Measurements from ENCODE around the gene IFNGR2. TPM values are rescaled to one million over a fixed set of nuclear protein-coding genes. Genes with fewer than 3 reads are reported as not detected.
"Not testable (repeated sequence)": the region's sequence is repeated elsewhere in the genome, so short reads cannot be mapped to it uniquely, and the experiment has no call there.

Gene IFNGR2
- polyA plus RNA-seq, 2 of the 4 experiments (the other 2 are of a cell fraction): 24.2 to 47.2 TPM

DNA sequence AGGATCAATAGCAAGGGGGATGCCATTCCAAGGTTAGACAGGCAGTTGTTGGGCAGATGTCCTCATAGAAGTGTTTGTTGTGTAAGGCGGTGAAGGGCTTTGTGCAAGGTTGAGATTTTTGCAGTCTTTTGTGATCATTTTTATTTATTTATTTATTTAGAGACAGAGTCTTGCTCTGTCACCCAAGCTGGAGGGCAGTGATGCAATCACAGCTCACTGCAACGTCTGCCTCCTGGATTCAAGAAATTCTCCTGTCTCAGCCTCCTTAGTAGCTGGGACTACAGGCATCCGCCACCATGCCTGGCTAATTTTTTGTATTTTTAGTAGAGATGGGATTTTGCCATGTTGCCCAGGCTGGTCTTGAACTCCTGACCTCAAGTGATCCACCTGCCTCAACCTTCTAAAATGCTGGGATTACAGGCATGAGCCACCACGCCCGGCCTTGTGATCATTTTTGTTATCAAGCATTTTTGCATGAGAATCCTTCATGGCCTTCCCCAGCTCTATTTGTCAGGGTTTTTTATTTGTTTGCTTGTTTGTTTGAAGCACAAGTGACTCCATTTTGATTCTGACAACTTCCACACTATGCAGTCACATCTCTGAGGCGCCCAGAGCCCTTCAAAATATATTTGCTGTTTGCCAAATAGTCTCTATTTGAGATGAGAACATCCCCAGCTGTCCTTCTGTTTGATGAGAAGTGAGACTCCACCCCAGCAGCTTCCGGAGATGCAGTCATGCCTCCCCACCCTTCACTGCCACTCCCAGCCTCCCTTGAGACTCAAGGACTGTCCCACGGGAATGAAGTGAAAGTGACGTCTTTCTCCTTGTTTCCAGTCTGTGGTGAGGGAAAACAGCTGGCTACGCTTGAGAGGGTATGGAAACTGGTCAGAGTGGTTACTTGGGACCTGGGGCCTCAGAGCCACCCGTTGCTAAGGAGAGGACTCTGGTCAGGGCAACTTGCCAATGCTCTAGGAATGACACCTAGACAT, 38.6 kb downstream of the IFNGR2 start (continued):
- TF ChIP-seq KDM1A (IDR thresholded peaks at IDR 0.05; ENCODE audit: low read depth): no peak
- TF ChIP-seq NFE2L2 (conservative IDR thresholded peaks at IDR 0.05; ENCODE audit: low read length): no peak
- TF ChIP-seq NPAS2 (CRISPR knock-in tag; IDR thresholded peaks at IDR 0.05; ENCODE audit: borderline replicate concordance): no peak
- no peak for TF ChIP-seq HOXA7 (CRISPR knock-in tag; IDR thresholded peaks at IDR 0.05)
- no peak for TF ChIP-seq ESRRA (IDR thresholded peaks at IDR 0.05; ENCODE audit: borderline replicate concordance, low read length)
- peak; percentile 90; the same call in 1 of the 2 replicates for TF ChIP-seq ZNF302 (CRISPR knock-in tag; IDR thresholded peaks at IDR 0.05)
- no peak for TF ChIP-seq CHD4 (IDR thresholded peaks at IDR 0.05; ENCODE audit: borderline replicate concordance)
- no peak for TF ChIP-seq RNF2 (IDR thresholded peaks at IDR 0.05; ENCODE audit: borderline replicate concordance, low read depth)
- TF ChIP-seq MAZ (IDR thresholded peaks at IDR 0.05; ENCODE audit: borderline replicate concordance, low read depth, low read length): no peak
- TF ChIP-seq PHF8 (IDR thresholded peaks at IDR 0.05; ENCODE audit: borderline replicate concordance, low read depth): no peak
- TF ChIP-seq, protein P1, sequence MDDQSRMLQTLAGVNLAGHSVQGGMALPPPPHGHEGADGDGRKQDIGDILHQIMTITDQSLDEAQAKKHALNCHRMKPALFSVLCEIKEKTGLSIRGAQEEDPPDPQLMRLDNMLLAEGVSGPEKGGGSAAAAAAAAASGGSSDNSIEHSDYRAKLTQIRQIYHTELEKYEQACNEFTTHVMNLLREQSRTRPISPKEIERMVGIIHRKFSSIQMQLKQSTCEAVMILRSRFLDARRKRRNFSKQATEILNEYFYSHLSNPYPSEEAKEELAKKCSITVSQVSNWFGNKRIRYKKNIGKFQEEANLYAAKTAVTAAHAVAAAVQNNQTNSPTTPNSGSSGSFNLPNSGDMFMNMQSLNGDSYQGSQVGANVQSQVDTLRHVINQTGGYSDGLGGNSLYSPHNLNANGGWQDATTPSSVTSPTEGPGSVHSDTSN (IDR thresholded peaks at IDR 0.05): no peak
- no peak for TF ChIP-seq GATA3 (IDR thresholded peaks at IDR 0.05; ENCODE audit: borderline replicate concordance)
- TF ChIP-seq BHLHE40 (IDR thresholded peaks at IDR 0.05; ENCODE audit: low read depth, low read length): no peak
- no peak for TF ChIP-seq POLR2AphosphoS2 (conservative IDR thresholded peaks at IDR 0.05; ENCODE audit: low read length)
- no peak for TF ChIP-seq ZC3H11A (IDR thresholded peaks at IDR 0.05)
- peak; percentile 99 for TF ChIP-seq EHF (CRISPR knock-in tag; IDR thresholded peaks at IDR 0.05)
- TF ChIP-seq FOSB (CRISPR knock-in tag; IDR thresholded peaks at IDR 0.05): peak; percentile 92
- TF ChIP-seq FOSL2 (IDR thresholded peaks at IDR 0.05): no peak
- peak; percentile 23 for TF ChIP-seq FOSL2 (CRISPR knock-in tag; IDR thresholded peaks at IDR 0.05)
- no peak for TF ChIP-seq SREBF2 (IDR thresholded peaks at IDR 0.05)
- TF ChIP-seq HOXB13 (CRISPR knock-in tag; IDR thresholded peaks at IDR 0.05; ENCODE audit: low read depth): peak; percentile 90; the same call in 1 of the 2 replicates
- no peak for TF ChIP-seq HDAC2 (IDR thresholded peaks at IDR 0.05)
- TF ChIP-seq EP300 (IDR thresholded peaks at IDR 0.05): no peak

- CTCF ChIA-PET: interaction anchor here (1.1 to 2.7 kb wide), 3 partner anchors 14 to 82 kb away, joined by 3 to 14 read pairs (median 13); no protein-coding TSS in a partner anchor
- Histone ChIP-seq H3K9me3 (no peaks in the 10 kb centered on the region), H3K4me1 (peaks cover 14% of the 10 kb centered on the region), H3K27ac (no peak overlapping the region), H3K4me3 (no peak overlapping the region), H3K4me2 (no peak overlapping the region)
- POLR2A ChIA-PET: interaction anchor here (0.5 kb wide), 1 partner anchor 306 kb away, joined by 3 read pairs; no protein-coding TSS in a partner anchor
- ATAC-seq (no peak), FAIRE-seq (no peak), DNase-seq (ENCODE audit: low read depth in 1 of 2, low spot score in 1 of 2) (no peak)
- 95% methylated on average over 5 of the region's 5 CpGs for WGBS (ENCODE audit: missing lambda C conversion rate)
- TF ChIP-seq CHD4 (IDR thresholded peaks at IDR 0.05; ENCODE audit: borderline replicate concordance): no peak
- TF ChIP-seq EP300 (IDR thresholded peaks at IDR 0.05): no peak
Observed at GRCh38 chr21:33443194-33443593, 40.0 kb downstream of the IFNGR2 start.

GRCh38 chr21:33444499-33444898, 41.3 kb downstream of the IFNGR2 start:
- 74% methylated on average over 2 of the region's 2 CpGs for WGBS (ENCODE audit: missing lambda C conversion rate)
- DNase-seq (ENCODE audit: low read depth in 1 of 2, low spot score in 1 of 2) (no peak), ATAC-seq (no peak), FAIRE-seq (no peak)
- peaks cover 14% of the 10 kb centered on the region for H3K4me1 ChIP-seq
- H3K4me3 ChIP-seq: no peak overlapping the region
- no peak overlapping the region for H3K4me2 ChIP-seq
- ChIA-PET POLR2A (interaction anchor here (0.9 kb wide), 1 partner anchor 245 kb away, joined by 3 read pairs; no protein-coding TSS in a partner anchor), CTCF (interaction anchor here (0.7 to 4.7 kb wide), 36 partner anchors 8 to 1035 kb away, joined by 3 to 55 read pairs (median 4); partner anchors contain the start of gene IFNAR1)
- no peak overlapping the region; a peak in 1 of 6 replicates for H3K27ac ChIP-seq
- H3K9me3 ChIP-seq: no peaks in the 10 kb centered on the region
- no peak for TF ChIP-seq TP53 (CRISPR knock-in tag; IDR thresholded peaks at IDR 0.05)
- no peak for TF ChIP-seq RFX5 (IDR thresholded peaks at IDR 0.05)
- no peak for TF ChIP-seq ESRRA (IDR thresholded peaks at IDR 0.05; ENCODE audit: borderline replicate concordance, low read length)
- no peak for TF ChIP-seq CHD2 (IDR thresholded peaks at IDR 0.05; ENCODE audit: low read length, partially characterized antibody)
- no peak for TF ChIP-seq POLR2A (IDR thresholded peaks at IDR 0.05; ENCODE audit: low read length)
- no peak for TF ChIP-seq NR3C1 (IDR thresholded peaks at IDR 0.05)
- TF ChIP-seq POLR2AphosphoS2 (conservative IDR thresholded peaks at IDR 0.05; ENCODE audit: low read length): no peak
- TF ChIP-seq, protein P2, sequence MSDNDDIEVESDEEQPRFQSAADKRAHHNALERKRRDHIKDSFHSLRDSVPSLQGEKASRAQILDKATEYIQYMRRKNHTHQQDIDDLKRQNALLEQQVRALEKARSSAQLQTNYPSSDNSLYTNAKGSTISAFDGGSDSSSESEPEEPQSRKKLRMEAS (IDR thresholded peaks at IDR 0.05): no peak
- no peak for TF ChIP-seq RAD21 (conservative IDR thresholded peaks at IDR 0.05 in 1 of 2, IDR thresholded peaks at IDR 0.05 in 1 of 2)
- TF ChIP-seq NPAS2 (CRISPR knock-in tag; IDR thresholded peaks at IDR 0.05; ENCODE audit: borderline replicate concordance): no peak
- TF ChIP-seq NFE2L2 (conservative IDR thresholded peaks at IDR 0.05; ENCODE audit: low read length): no peak
- no peak for TF ChIP-seq MAFK (IDR thresholded peaks at IDR 0.05; ENCODE audit: partially characterized antibody)

GRCh38 chr21:33446620-33447019, 43.4 kb downstream of the IFNGR2 start:
- POLR2A ChIA-PET; H3K4me2 ChIP-seq; H3K4me3 ChIP-seq; ATAC-seq; DNase-seq (ENCODE audit: low read depth in 1 of 2, low spot score in 1 of 2); H3K9me3 ChIP-seq; H3K27ac ChIP-seq; FAIRE-seq: not testable (repeated sequence)
- peaks cover 16% of the 10 kb centered on the region for H3K4me1 ChIP-seq
- CTCF ChIA-PET: interaction anchor here (1.0 to 4.7 kb wide), 7 partner anchors 27 to 670 kb away, joined by 3 to 55 read pairs (median 13); no protein-coding TSS in a partner anchor
- WGBS (ENCODE audit: missing lambda C conversion rate): 92% methylated on average over 6 of the region's 6 CpGs
